ENCODE data around the gene LTB4R2.

The LTB4R2 gene

DNA sequence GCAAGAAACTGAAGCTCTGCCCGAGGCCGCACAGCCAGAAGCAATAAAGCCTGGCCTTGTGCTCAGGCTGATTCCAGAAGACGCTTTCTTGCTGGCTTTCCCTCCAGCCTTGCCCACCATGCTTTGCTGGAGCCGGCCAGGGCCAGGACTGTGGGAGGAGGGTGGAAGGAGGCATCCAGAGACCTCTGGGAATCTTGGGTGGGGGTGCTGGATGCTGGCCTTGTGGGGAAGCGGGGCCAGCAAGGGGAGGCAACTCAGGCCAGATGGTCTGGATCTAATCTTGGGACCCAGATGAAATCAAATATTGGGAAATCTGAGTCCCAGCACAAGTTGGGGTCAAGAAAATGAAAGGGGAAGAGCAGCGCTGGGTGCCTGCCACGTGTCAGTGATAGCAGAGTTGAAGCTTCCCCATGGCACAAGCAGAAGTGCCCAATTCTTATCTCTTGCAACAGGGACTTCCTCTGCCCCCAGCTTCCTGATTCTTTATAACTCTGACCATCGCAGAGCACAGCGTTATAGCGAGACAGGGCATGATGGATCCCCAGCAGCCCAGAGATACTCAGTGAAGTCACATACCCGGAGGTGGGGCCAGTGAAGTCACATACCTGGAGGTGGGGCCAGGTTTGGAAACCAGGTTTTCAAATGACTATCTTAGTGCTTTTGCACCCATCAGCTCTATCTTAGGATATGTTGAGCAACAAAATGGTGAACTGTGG lies 32.2 kb upstream of the LTB4R2 start:
- ATAC-seq, result no peak

GRCh38 chr14:24278424-24278823 lies 31.5 kb upstream of the LTB4R2 start:
- no peak for ATAC-seq

- peak; percentile 85 to 91 for ATAC-seq
Measured at GRCh38 chr14:24279301-24280186, 30.4 kb upstream of the LTB4R2 start.

DNA sequence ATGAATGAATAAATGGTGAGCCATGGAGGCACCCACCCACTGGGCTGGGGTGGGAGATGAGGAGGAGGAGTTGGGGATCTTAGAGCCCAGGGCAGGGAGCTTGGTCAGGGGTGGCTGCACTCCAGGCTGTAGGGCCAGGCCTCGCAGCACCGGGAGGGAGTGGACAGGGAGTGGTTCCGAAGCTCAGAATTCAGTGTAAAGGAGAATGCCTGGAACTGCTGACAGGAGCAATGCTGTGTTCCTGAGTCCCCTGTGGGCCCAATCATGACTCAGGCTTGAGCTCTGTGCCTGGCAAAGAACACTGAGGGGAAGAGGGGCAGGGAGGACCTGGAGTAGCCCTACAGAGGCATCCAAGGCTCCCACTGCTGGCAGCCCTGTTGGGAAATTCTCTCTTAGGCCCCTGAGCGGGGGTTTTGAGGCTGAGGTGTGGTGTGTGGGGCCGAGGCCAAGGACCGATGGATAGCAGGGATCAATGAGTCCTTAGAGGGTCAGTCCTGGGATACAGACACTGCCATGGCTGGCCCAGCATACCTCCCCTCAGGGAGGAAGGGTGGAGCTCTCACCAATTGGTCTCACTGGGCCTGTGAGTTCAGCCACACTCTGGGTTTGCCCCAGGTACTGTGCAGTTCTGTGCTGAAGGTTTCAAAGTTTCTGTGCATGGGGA lies 29.0 kb upstream of the LTB4R2 start:
- no peak for ATAC-seq

GRCh38 chr14:24281636-24282035 lies 28.3 kb upstream of the LTB4R2 start:
- no peak for ATAC-seq

GRCh38 chr14:24282736-24283135 lies 27.2 kb upstream of the LTB4R2 start:
- no peak for ATAC-seq

DNA sequence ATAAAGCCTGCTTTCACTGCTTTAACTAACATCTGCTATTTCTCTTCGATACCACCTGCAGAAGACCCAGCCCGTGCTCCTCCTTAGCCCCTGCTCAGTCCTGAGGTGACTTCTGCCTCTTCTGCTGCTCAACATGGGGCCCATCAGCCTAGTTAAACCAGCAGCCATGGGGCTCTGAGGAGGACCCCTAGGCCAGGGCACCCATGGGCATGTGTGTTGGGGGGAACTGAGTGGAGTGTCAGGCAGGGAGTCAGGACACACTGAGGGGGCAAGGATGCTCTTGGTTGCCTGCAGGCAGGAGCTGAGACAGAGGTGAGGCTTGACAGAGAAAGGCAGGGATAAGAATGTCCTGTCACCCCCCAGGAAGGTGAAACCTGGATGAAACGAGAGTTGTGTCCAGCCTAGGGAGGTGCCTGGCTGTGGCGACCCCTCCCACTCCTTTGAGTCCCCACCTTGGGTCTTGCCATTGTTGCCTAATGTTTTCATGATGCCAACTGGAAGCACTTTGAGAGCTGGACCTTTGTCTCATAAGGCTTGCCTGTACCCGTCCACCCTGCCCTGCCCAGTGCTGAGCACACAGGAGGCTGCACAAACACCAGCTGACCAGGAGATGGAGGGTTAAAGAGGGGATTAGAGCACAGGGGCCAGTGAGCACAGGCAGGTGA lies 26.0 kb upstream of the LTB4R2 start:
- ATAC-seq, result no peak

- no peak for ATAC-seq
Measured at GRCh38 chr14:24284501-24285035, 25.4 kb upstream of the LTB4R2 start.

GRCh38 chr14:24285351-24285750 lies 24.6 kb upstream of the LTB4R2 start:
- ATAC-seq, result no peak

DNA sequence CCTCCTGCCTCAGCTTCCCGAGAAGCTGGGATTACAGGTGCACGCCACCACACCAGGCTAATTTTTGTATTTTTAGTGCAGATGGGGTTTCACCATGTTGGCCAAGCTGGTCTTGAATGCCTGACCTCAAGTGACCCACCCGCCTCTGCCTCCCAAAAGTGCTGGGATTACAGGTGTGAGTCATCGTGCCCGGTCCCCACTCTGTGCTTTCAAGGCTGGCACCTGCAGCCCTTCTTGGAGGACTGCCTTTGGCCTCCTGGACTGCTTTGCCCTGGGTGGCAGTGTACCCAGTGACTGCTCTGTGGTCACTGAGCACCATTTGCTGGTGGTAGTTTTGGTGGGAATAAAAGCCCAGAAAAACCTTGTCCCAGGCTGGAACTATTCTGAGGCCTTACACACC lies 22.9 kb upstream of the LTB4R2 start:
- no peak for ATAC-seq

DNA sequence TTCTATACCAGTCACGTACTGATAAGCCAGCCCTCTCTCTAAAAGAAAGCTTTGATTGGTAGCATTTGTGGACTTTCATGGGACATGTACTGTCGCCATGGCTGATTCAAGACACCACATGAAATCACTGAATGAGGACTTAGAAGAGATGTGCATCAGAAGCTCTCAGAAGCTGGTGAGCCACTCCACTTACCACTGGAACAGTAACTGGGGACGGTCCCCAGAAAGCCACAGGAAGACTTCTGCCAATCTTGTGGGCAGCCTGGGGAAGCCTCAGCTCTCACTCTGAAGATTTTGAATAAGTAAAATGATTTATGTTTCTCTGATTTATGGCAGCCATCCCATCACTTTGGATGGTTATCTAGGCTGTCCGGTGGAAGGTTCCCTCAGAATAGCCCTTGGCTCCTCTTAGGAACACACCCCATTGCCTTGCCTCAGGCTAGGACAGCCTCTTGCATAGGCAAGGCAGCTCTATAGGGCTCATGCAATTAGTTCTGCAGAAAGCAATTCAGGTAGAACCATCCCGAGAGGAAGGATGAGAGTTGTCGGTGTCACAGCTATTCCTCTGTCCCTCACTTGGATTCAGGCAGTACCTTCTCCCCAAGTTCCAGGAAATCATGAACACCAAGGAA lies 20.2 kb upstream of the LTB4R2 start:
- ATAC-seq, result peak; percentile 99

- ATAC-seq, result no peak
Measured at GRCh38 chr14:24290746-24291145, 19.2 kb upstream of the LTB4R2 start.

GRCh38 chr14:24291446-24292117 lies 18.4 kb upstream of the LTB4R2 start:
- no peak for ATAC-seq

DNA sequence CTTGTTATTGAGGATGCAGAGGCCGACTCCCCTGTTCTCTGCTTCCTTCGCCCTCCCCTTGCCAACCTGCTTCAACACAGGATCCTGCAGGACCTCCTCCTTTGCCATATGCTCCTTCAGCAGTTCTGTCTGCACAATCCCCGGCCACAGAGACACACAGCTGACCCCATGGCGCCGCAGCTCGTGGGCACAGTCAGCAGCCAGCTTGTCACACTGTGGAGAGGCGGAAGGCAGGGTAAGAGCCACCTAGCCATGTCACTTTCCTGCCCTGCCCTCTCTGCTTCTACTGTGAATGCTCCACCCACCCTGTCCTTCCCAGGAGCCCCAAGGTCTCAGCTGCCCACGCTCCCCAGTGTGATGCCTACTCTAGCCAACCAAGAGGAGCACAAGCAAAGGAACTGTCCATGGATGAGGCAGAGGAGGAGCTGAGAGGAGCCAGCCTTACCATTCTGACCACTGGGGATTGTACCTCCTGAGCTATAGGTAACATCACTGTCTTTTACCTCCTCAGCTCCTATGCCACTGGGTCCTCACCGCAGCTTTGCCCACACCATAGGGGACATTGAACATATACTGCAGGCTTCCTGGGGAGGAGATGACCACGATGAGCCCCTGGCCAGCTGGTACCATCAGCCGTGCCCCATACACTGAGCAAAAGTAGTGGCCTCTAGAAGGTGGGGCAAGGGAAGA lies 17.7 kb upstream of the LTB4R2 start:
- ATAC-seq, result no peak

DNA sequence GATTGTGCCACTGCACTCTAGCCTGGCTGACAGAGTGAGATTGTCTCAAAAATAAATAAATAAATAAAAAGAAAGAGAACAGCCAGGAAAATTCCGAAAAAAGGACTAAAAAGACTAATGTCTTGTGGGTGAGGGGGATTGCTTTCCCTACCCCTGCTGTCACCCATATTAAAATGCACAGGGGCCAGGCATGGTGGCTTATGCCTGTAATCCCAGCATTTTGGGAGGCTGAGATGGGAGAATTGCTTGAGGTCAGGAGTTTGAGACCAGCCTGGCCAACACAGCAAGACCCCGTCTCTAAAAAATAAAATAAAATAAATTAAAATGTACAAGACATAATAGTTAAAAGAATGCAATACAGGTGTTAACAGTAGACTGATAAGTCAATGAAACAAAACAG lies 16.4 kb upstream of the LTB4R2 start:
- no peak for ATAC-seq

GRCh38 chr14:24296341-24297157 lies 13.4 kb upstream of the LTB4R2 start:
- ATAC-seq, result peak; percentile 88 to 90

- ATAC-seq, result peak in 1 of 2 donors; percentile 4
Measured at GRCh38 chr14:24297190-24297964, 12.6 kb upstream of the LTB4R2 start.

GRCh38 chr14:24298892-24299254 lies 11.1 kb upstream of the LTB4R2 start:
- peak in 1 of 2 donors; percentile 1 for ATAC-seq
